T-cell (primary cell): ENCODE results near the gene RBM43. TPM values are rescaled to one million over a fixed set of nuclear protein-coding genes. Genes with fewer than 3 reads are reported as not detected.

Source experiments
- ATAC-seq, 4 experiments: fragments of 200-7000 bp in 3 of 4; fragments of 150-1000 bp in 1 of 4; cut with Tn5 transposase; replicated peaks in 1 of 4; 1 replicate in 3 of 4; 2 replicates in 1 of 4; pipeline ENCODE4 v1.10.0; 2021; ENCODE audit warnings: moderate library complexity in 3 of 4, mild to moderate bottlenecking in 2 of 4, moderate number of reproducible peaks in 1 of 4
- CTCF ChIA-PET, 2 donors: fragments of 300-600 bp; sonication (Branson Sonifier 250); formaldehyde crosslinking; loops; one replicate each; lab custom pipeline; 2022; ENCODE audit warnings: antibody characterized with exemption in 2 of 2; lab: Charles Lee
- POLR2A ChIA-PET, 2 donors: fragments of 300-600 bp; sonication (Branson Sonifier 250); formaldehyde crosslinking; loops; one replicate each; lab custom pipeline; 2022; ENCODE audit warnings: antibody characterized with exemption in 2 of 2; lab: Charles Lee
- DNase-seq, 35 experiments: peaks; one replicate each; pipeline versions ENCODE4 v3.0.0 to v3.0.0-alpha.2; 2013 to 2023
- H3K27ac ChIP-seq: one replicate; pipeline ENCODE4 v1.5.1; 2013; ENCODE audit warnings: low read length
- H3K27me3 ChIP-seq, 2 experiments: replicated peaks in 1 of 2; 1 replicate in 1 of 2; 2 replicates in 1 of 2; pipeline versions ENCODE4 v1.6.1 to v1.7.0; 2013; ENCODE audit warnings: low read length in 1 of 2, mixed read lengths in 1 of 2; ENCODE audit not compliant: control insufficient read depth in 2 of 2, insufficient read depth in 2 of 2; ENCODE audit errors: extremely low read depth in 1 of 2
- H3K36me3 ChIP-seq, 2 donors: 1 replicate in 1 of 2; 2 replicates in 1 of 2; pipeline versions ENCODE4 v1.6.1 to v1.7.0; 2013; ENCODE audit warnings: low read length in 1 of 2; ENCODE audit not compliant: control insufficient read depth in 2 of 2, insufficient read depth in 1 of 2; ENCODE audit errors: extremely low read depth in 1 of 2
- H3K4me1 ChIP-seq, 2 experiments: 1 replicate in 1 of 2; 2 replicates in 1 of 2; pipeline versions ENCODE4 v1.6.1 to v1.7.0; 2013; ENCODE audit warnings: low read length in 2 of 2, mixed read lengths in 1 of 2; ENCODE audit not compliant: insufficient read depth in 2 of 2, control insufficient read depth in 1 of 2; ENCODE audit errors: extremely low read depth in 1 of 2
- H3K4me3 ChIP-seq, 2 donors: 1 replicate in 1 of 2; 2 replicates in 1 of 2; pipeline versions ENCODE4 v1.5.1 to v1.7.0; 2013; ENCODE audit warnings: mild to moderate bottlenecking in 2 of 2, low read length in 1 of 2, moderate library complexity in 1 of 2; ENCODE audit not compliant: control insufficient read depth in 1 of 2; ENCODE audit errors: extremely low read depth in 1 of 2
- H3K9me3 ChIP-seq: 2 replicates; pipeline ENCODE4 v1.7.0; 2013
- H3K27ac Mint-ChIP-seq, 2 donors: one replicate each; pipeline ENCODE4 v1.8.0; 2020 to 2021; ENCODE audit warnings: mild to moderate bottlenecking in 2 of 2, mixed read lengths in 2 of 2
- H3K27me3 Mint-ChIP-seq, 2 donors: one replicate each; pipeline ENCODE4 v1.8.0; 2021 to 2022; ENCODE audit warnings: mixed read lengths in 2 of 2
- H3K36me3 Mint-ChIP-seq: one replicate; pipeline ENCODE4 v1.8.0; 2021; ENCODE audit warnings: mixed read lengths
- H3K4me1 Mint-ChIP-seq, 3 donors: one replicate each; pipeline ENCODE4 v1.8.0; 2020 to 2022; ENCODE audit warnings: mixed read lengths in 3 of 3, mild to moderate bottlenecking in 1 of 3
- H3K4me3 Mint-ChIP-seq, 3 donors: one replicate each; pipeline ENCODE4 v1.8.0; 2020 to 2022; ENCODE audit warnings: mild to moderate bottlenecking in 3 of 3, mixed read lengths in 3 of 3, moderate library complexity in 3 of 3
- H3K9me3 Mint-ChIP-seq, 3 donors: one replicate each; pipeline ENCODE4 v1.8.0; 2020 to 2022; ENCODE audit warnings: mixed read lengths in 3 of 3
- WGBS: methylation state at CpG from one replicate; pipeline ENCODE4 v1.1.5; 2013; ENCODE audit warnings: missing lambda C conversion rate; ENCODE audit not compliant: insufficient coverage; 5-methylcytosine and 5-hydroxymethylcytosine counted together
- total RNA-seq, 35 experiments: library from RNA in 6 of 35; stranded (reverse) in 6 of 35; fragments of 120-200 nt in 1 of 35; gene quantifications; one replicate each; pipeline versions ENCODE4 v1.2.1 to v1.2.4 and lab custom pipeline; 2013 to 2026

RBM43 gene
- total RNA-seq, 5 donors from 2014 or later (not counting 1 experiment from before 2014, with no cell fraction given) = 11.4 to 18.2 (median 16.8) TPM

DNA sequence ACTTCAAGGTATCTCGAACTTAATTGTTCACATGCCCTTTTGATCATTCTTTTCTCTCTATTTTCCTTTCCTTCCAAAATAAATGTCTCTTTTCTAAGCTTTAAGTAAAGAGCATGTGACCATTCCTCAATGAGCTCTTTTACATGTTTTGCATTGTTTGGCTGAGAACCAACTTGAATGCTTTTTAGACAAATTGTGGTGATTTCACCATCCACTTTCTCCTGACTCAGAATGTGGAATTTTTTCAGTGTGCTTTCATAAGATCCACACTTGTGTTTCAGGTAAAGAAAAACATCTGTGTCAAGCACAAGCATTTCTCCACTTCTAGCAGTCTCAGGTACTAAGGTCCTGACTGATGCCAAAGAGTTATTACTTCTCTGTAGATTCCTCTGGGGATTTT, 10.7 kb downstream of the RBM43 start:
- H3K36me3 ChIP-seq = peaks cover 11 to 51% of the 10 kb centered on the region in 2 donors

DNA sequence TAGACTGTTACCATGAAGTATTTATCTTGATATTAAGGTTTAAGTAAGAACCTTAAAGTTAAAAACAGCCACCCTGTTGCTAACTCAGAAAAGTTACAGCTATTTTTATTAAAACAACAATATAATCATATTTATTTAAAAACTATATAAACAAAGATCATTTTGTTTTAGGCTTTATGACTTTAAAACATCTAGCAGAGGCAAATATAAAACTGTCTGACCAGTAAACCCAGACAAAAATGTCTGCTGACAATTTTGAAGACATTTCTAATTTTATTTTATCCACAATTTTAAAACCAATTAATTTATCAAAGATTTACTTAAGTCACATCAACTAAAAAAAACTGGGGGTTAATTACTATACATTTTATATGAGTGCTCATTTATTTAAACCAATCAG, 14.2 kb downstream of the RBM43 start:
- ATAC-seq (no peak), DNase-seq (no peak)
- no peak overlapping the region for H3K4me3 Mint-ChIP-seq
- no peaks in the 10 kb centered on the region for H3K4me1 ChIP-seq
- no peaks in the 10 kb centered on the region for H3K27me3 Mint-ChIP-seq
- H3K36me3 ChIP-seq = peaks cover 0 to 29% of the 10 kb centered on the region in 2 donors
- CTCF ChIA-PET = interaction anchor here in 1 of 2 donors (0.7 kb wide), 1 partner anchor 79 kb away, joined by 3 read pairs; no protein-coding TSS in a partner anchor
- H3K27ac ChIP-seq = no peak overlapping the region
- no peaks in the 10 kb centered on the region for H3K27me3 ChIP-seq
- no peak overlapping the region for H3K27ac Mint-ChIP-seq
- POLR2A ChIA-PET = no interaction called here
- peaks cover 6% of the 10 kb centered on the region for H3K9me3 ChIP-seq
- no peak overlapping the region for H3K4me3 ChIP-seq
- H3K36me3 Mint-ChIP-seq = peaks cover 56% of the 10 kb centered on the region
- H3K4me1 Mint-ChIP-seq = no peaks in the 10 kb centered on the region
- H3K9me3 Mint-ChIP-seq = peaks cover 11 to 33% (median 31%) of the 10 kb centered on the region in 3 donors

More for the DNA sequence above, 10.7 kb downstream of the RBM43 start:
- Histone ChIP-seq H3K27ac (no peak overlapping the region), H3K4me3 (no peak overlapping the region), H3K4me1 (no peaks in the 10 kb centered on the region), H3K27me3 (no peaks in the 10 kb centered on the region), H3K9me3 (peaks cover 6% of the 10 kb centered on the region)
- DNase-seq = no peak
- Mint-ChIP-seq H3K36me3 (peaks cover 69% of the 10 kb centered on the region), H3K27ac (no peak overlapping the region), H3K4me3 (no peak overlapping the region), H3K27me3 (no peaks in the 10 kb centered on the region), H3K4me1 (peaks cover 8 to 10% (median 10%) of the 10 kb centered on the region in 3 donors), H3K9me3 (peaks cover under 1 to 19% (median 18%) of the 10 kb centered on the region in 3 donors)
- ATAC-seq = no peak
- CTCF ChIA-PET = no interaction called here
- WGBS = no CpG with 5 or more reads among the region's 1 CpG
- POLR2A ChIA-PET = interaction anchor here in 1 of 2 donors (0.6 kb wide), 1 partner anchor 139 kb away, joined by 4 read pairs; no protein-coding TSS in a partner anchor

DNA sequence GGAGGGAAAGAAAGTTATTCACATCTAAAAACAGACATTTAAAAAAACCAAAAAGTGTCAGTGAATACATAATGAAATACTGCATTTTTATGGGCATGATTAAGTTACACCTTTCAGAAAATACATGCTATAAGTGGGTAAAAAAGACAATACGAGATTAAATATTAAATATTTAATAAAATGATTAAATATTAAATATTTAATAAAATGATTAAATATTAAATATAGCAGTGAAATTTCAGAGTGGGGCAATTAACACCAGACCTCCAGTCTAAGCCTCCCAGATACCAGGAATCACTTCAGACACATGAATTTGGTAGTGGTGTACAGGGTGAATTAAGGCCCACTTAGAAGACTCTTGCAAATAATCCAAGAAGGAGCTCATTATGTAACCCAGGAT, 15.5 kb downstream of the RBM43 start:
- Histone ChIP-seq H3K4me3 (no peak overlapping the region), H3K36me3 (peaks cover 0 to 17% of the 10 kb centered on the region in 2 donors), H3K9me3 (peaks cover 6% of the 10 kb centered on the region), H3K4me1 (no peaks in the 10 kb centered on the region), H3K27ac (no peak overlapping the region), H3K27me3 (no peaks in the 10 kb centered on the region)
- ChIA-PET POLR2A (interaction anchor here in 1 of 2 donors (0.5 kb wide), 1 partner anchor 578 kb away, joined by 3 read pairs; no protein-coding TSS in a partner anchor), CTCF (interaction anchor here in 1 of 2 donors (1.2 kb wide), 1 partner anchor 9 kb away, joined by 3 read pairs; no protein-coding TSS in a partner anchor)
- WGBS = no CpG with 5 or more reads among the region's 1 CpG
- Mint-ChIP-seq H3K4me3 (no peak overlapping the region), H3K9me3 (peaks cover 11 to 33% (median 31%) of the 10 kb centered on the region in 3 donors), H3K4me1 (no peaks in the 10 kb centered on the region), H3K36me3 (peaks cover 43% of the 10 kb centered on the region), H3K27me3 (no peaks in the 10 kb centered on the region), H3K27ac (no peak overlapping the region)
- DNase-seq = no peak
- ATAC-seq = no peak

DNA sequence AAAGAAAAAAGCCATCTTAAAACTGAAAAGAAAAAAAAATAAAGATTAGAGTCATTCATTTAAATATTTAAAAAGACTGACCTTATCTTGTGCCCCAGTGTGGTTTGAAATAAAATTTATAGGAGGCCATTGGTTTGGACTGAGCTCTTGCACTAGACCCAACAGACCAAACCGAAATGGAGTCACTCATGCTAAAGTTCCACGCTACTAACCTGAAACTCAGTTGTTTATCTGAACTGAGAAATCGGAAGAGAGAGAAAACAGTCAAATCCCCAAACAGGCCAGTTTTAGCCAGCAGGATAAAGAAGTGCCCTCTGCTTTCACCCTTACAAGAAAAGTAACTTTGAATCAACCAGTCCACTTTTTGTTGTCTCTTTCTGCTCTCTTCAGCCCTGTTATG, 18.2 kb downstream of the RBM43 start:
- CTCF ChIA-PET = no interaction called here
- Mint-ChIP-seq H3K9me3 (peaks cover 11 to 20% (median 18%) of the 10 kb centered on the region in 3 donors), H3K27me3 (peaks cover 0 to 1% of the 10 kb centered on the region in 2 donors), H3K36me3 (peaks cover 18% of the 10 kb centered on the region), H3K27ac (no peak overlapping the region), H3K4me1 (no peaks in the 10 kb centered on the region), H3K4me3 (no peak overlapping the region)
- POLR2A ChIA-PET = interaction anchor here in 1 of 2 donors (0.7 kb wide), 1 partner anchor 9 kb away, joined by 3 read pairs; no protein-coding TSS in a partner anchor
- Histone ChIP-seq H3K4me1 (no peaks in the 10 kb centered on the region), H3K4me3 (no peak overlapping the region), H3K36me3 (peaks cover 0 to under 1% of the 10 kb centered on the region in 2 donors), H3K27ac (no peak overlapping the region), H3K9me3 (peaks cover 2% of the 10 kb centered on the region), H3K27me3 (no peaks in the 10 kb centered on the region)
- ATAC-seq = no peak
- 80% methylated on average over 3 of the region's 3 CpGs for WGBS
- DNase-seq = no peak

DNA sequence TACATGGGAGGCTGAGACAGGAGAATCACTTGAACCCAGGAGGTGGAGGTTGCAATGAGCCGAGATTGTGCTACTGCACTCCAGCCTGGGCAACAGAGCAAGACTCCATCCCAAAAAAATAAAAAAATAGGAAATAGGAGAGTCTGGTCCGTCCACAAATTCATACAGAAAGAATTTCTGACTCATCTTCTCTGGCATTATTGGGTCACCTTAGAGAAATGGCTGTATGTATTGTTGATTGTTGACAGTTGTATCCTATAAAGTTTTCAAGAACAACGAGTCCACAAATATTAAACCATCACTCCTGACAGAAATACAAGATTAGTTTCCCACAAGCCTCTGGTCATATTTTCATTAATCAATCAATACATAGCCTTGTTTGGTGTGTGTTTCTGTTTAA, 20.4 kb downstream of the RBM43 start:
- H3K36me3 ChIP-seq = no peaks in the 10 kb centered on the region
- DNase-seq = no peak
- Mint-ChIP-seq H3K4me1 (no peaks in the 10 kb centered on the region), H3K27me3 (peaks cover 0 to 1% of the 10 kb centered on the region in 2 donors), H3K4me3 (no peak overlapping the region), H3K36me3 (peaks cover 11% of the 10 kb centered on the region), H3K9me3 (peaks cover 11 to 15% (median 14%) of the 10 kb centered on the region in 3 donors), H3K27ac (no peak overlapping the region)
- H3K9me3 ChIP-seq = no peaks in the 10 kb centered on the region
- H3K27ac ChIP-seq = no peak overlapping the region
- H3K27me3 ChIP-seq = no peaks in the 10 kb centered on the region
- ChIA-PET CTCF (interaction anchor here in 1 of 2 donors (0.7 kb wide), 2 partner anchors 861 to 1648 kb away, joined by 3 to 5 read pairs; no protein-coding TSS in a partner anchor), POLR2A (interaction anchor here in 1 of 2 donors (0.7 kb wide), 1 partner anchor 1680 kb away, joined by 3 read pairs; no protein-coding TSS in a partner anchor)
- WGBS = no CpG with 5 or more reads among the region's 3 CpGs
- no peaks in the 10 kb centered on the region for H3K4me1 ChIP-seq
- ATAC-seq = no peak
- no peak overlapping the region for H3K4me3 ChIP-seq

DNA sequence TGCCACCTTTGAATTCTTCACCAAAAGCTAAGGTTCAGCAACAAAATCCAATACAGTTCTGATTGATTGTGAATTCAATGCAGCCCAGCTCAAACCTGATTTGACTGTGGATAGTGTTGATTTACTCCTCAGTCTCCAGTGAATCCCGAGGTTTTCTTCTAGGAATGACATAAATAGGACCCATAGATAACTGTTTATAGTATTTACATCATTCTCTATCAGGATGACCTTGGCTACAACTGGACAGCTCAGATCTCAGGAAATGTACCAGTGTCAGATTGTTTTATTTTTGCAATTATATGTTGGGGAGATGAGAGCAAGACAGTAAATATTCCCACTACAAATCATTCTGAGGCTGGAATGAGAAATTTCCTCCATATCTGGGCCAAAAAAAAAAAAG, 21.2 kb downstream of the RBM43 start:
- DNase-seq = no peak
- Histone ChIP-seq H3K4me1 (no peaks in the 10 kb centered on the region), H3K4me3 (no peak overlapping the region), H3K36me3 (no peaks in the 10 kb centered on the region), H3K9me3 (no peaks in the 10 kb centered on the region), H3K27me3 (no peaks in the 10 kb centered on the region), H3K27ac (no peak overlapping the region)
- Mint-ChIP-seq H3K36me3 (peaks cover 6% of the 10 kb centered on the region), H3K4me3 (no peak overlapping the region), H3K4me1 (no peaks in the 10 kb centered on the region), H3K9me3 (peaks cover 5 to 9% (median 7%) of the 10 kb centered on the region in 3 donors), H3K27me3 (peaks cover 0 to 1% of the 10 kb centered on the region in 2 donors), H3K27ac (no peak overlapping the region)
- WGBS = no CpG with 5 or more reads among the region's 1 CpG
- ChIA-PET POLR2A (interaction anchor here in 1 of 2 donors (0.5 to 0.7 kb wide), 2 partner anchors 168 to 1679 kb away, joined by 3 read pairs; no protein-coding TSS in a partner anchor), CTCF (interaction anchor here (0.7 kb wide), 4 partner anchors 862 to 1647 kb away, joined by 3 to 5 read pairs (median 3); no protein-coding TSS in a partner anchor)
- no peak for ATAC-seq
